Activated CD8-positive, alpha-beta memory T cell treated with anti-CD3 and anti-CD28 coated beads, Interleukin-2, amount 50 U/mL, for 24 hours (primary cell): ENCODE results near the gene SSU72.
"Not testable (repeated sequence)": the region's sequence is repeated elsewhere in the genome, so short reads cannot be mapped to it uniquely, and the experiment has no call there.

ENCODE experiments used
- DNase-seq: peaks from one replicate; pipeline ENCODE4 v3.0.0-alpha.2; 2020; ENCODE audit errors: extremely low read depth

Gene SSU72

DNA sequence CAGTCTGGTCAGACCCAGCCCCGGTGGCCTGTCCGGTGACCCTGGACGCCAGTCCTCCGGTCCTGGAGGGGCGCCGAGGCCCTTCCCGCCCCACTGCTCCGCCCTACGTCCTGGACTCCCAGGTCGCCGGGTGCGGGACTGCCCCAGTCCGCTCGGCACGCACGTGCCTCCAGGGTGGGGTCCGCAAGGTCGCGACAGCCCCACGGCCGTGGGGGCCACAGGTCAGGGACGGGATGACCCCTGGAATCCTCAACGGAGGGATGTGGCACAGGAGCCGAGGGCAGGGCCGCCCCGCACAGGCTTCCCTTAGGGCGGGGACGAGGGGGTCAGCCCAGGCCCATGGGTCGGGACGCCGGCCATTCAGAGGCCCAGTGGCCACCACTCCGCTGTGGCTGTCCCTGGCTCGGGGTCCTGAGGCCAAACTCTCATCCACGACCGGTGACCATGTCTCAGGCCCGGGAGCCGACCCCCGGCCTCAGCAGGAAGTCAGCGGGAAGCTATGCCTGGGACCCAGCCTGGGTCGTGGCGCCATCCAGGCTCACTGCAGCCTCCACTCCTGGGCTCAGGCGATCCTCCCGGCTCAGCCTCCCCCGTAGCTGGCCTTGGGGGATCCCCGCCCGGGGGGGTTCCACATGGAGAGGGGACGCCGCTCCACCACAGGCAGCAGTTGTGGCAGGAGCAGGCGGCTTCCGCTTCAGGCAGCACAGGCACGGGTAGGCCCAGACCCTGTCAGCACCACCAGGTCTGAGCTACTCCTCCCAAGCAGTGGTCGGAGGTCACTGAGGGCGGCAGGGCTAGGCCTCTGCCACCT lies 33.6 kb downstream of the SSU72 start:
- DNase-seq = no peak

- no peak for DNase-seq
Observed at GRCh38 chr1:1540090-1540817, 34.4 kb downstream of the SSU72 start, which contains the start of gene TMEM240. Gene TMEM240 (minus strand): TSS chr1:1540624. CDS start chr1:1540346, 278 bp downstream.

DNA sequence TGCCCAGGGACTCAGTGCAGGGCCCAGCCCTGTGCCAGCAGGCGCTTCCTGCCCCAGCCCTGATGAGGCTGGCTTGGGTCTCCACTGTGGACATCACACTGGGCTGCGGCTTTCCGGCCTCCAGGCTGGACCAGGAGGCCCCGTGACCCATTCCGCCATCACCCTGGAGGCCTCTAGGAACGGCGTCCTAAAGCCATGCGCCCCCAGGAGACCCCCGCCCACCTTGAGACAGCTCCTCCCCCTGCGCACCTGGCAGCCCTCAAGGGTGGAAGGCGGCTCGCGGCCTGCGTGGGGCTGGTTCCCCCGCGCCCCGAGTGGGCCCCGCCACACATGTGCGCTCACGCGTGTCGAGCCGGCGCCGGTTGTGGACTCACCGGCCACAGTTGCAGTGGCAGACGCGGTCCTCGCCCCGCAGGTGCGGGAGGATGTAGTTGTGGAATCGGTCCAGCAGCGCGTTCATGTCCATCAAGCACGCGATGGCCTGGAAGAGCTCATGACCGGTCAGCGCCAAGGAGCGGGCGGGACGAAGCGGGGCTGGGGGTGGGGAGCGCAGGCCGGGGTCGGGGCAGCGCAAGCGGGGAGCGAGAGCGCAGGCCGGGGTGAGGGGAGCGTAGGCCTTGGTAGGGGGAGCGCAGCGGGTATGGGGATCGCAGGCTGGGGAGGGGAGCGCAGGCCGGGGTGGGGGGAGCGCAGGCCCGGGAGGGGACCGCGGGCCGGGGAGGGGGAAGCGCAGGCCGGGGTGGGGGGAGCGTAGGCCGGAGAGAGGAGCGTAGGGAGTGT lies 35.2 kb downstream of the SSU72 start:
- DNase-seq = no peak

DNA sequence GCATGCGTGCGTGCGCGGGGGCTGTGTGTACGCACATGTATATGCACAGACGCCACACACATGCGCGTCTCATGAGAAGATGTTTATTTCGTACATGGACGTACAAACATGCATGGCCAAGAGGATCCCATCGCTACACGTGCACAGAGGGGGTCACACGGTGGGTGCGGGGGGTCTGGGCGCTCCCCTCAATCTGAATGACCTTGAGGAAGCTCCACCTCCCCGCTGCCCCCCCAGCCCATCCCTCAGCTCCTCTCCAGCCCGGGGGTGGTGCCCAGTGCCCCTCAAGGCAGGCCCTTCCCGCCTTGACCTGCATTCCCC lies 35.7 kb downstream of the SSU72 start:
- DNase-seq = no peak

DNA sequence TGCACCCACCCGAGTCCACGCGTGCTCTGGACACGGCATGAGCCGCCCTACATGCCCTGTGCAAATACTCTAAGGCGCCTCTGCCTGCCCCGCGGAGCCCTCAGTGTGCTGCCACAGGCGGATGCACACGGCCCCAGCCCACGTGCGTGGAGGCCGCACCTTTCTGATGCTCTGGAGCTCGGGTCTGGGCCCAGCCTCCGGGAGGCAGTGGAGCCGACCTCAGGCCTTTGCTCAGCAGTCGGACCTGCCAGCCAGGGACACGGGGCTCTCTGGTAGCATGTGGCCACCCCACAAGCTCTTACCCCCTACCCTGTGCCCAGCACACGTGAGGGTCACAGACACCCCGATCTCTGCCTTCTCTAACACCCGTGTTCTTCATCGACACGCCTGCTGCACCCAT lies 36.3 kb downstream of the SSU72 start:
- DNase-seq = no peak

- DNase-seq = no peak
Observed at GRCh38 chr1:1537626-1538250, 36.9 kb downstream of the SSU72 start.

GRCh38 chr1:1536938-1537546 lies 37.6 kb downstream of the SSU72 start:
- DNase-seq = no peak

DNA sequence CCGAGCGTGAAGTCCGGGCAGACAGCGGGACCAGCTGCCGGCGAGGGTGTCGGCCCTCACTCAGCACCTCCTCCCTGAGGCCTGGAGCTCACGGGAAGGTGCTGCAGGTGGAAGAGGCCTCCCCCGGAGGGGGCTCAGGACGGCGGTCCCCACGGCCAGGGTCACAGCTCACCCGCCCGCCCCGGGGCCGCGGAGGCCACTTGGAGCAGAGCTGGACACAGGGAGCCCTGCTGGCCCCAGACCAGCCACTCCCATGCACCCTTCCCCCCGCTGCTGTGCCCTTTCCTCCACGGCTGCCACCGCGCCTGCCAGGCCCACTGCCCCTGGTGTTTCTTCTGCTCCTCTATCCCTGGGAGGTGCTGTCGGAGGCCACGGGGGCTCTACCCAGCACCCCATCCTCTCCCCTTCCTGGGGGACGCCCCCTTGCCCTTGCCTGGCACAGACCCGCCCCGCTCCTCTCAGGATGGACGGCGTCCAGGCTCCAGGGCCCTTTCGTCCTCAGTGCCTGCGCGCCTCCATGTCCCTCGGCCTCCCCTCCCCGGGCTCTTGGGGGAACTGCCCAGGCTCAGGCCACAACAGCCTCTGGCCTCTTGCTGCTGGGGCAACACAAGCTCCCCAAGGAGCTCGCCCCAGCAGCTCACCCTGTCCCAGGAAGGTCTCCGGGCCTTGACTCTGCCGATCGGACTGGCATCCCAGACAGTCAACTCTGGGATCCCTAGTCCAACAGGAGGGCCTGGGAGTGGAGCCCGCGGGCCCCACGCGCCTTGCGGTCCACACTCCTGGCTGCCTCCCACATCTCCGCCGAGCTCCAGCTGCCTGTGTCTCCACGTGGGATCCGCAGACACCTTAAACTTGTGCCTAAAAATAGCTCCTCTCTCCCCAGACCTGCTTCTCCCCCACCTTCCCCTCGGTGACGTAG lies 38.4 kb downstream of the SSU72 start:
- DNase-seq = no peak

- no peak for DNase-seq
Observed at GRCh38 chr1:1535201-1536018, 39.3 kb downstream of the SSU72 start.

- DNase-seq = no peak
Observed at GRCh38 chr1:1534401-1535154, 40.1 kb downstream of the SSU72 start.

DNA sequence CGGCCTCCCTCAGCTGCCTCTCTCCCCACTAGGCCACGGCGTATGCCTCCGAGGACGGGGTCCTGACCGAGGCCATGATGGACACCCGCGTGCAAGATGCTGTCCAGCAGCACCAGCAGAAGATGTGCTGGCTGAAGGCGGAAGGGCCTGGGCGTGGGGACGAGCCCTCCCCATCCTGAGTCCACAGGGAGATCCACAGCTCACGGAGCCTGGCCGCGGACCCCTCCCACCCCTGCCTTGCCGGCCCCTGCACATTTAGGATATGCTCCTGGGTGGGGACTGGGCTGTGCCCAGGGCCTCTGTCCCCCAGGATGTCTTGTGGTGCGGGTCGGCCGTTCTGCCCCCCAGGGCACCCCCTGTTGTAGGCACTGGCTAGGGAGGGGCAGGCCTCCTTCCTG lies 40.8 kb downstream of the SSU72 start:
- not testable (repeated sequence) for DNase-seq

GRCh38 chr1:1533176-1533893 lies 41.3 kb downstream of the SSU72 start:
- DNase-seq = not testable (repeated sequence)

DNA sequence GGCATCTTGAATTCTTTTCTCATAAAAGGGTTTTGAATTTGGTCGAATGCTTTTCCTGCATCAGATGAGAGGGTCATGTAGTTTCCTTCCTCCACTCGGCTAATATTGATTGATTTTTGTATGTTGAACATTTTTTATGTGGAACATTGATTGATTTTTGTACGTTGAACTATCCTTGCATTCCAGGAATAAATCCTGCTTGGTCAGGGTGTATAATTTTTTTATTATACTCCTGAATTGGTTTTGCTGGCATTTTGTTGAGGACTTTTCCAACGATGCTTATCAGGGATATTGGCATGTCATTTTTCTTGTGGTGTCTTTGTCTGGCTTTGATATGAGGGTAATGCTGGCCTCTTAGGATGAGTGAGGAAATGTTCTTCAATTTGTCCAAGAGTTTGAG lies 42.7 kb downstream of the SSU72 start:
- no peak for DNase-seq

GRCh38 chr1:1529936-1530335 lies 44.7 kb downstream of the SSU72 start:
- no peak for DNase-seq

GRCh38 chr1:1529321-1529720 lies 45.3 kb downstream of the SSU72 start:
- no peak for DNase-seq

- DNase-seq = no peak
Observed at GRCh38 chr1:1528301-1529267, 46.1 kb downstream of the SSU72 start.
